OCI-LY7 (cell line): ENCODE data around the gene PLCXD1. TPM values are rescaled to one million over a fixed set of nuclear protein-coding genes. Genes with fewer than 3 reads are reported as not detected.

ENCODE experiments used
- BruUV-seq: library from RNA; stranded (reverse); fragments of 400-500 nt; replicated peaks from 2 replicates; lab custom pipeline; 2021; lab: Mats Ljungman, UMichigan
- CTCF ChIA-PET: fragments of 300-600 bp; sonication (Branson Sonifier 250); formaldehyde crosslinking; loops from one replicate; lab custom pipeline; 2022; ENCODE audit warnings: antibody characterized with exemption; ENCODE audit not compliant: unreplicated experiment; lab: Charles Lee
- POLR2A ChIA-PET: fragments of 300-600 bp; sonication (Branson Sonifier 250); formaldehyde crosslinking; loops from one replicate; lab custom pipeline; 2022; ENCODE audit warnings: antibody characterized with exemption; lab: Charles Lee
- DNase-seq: peaks from one replicate; pipeline ENCODE4 v3.0.0-alpha.2; 2015; ENCODE audit warnings: low spot score
- H2AFZ ChIP-seq: fragments of 200-600 bp; sonication (generic), shearing (Covaris generic); 2 replicates; pipeline ENCODE4 v1.6.1; 2014; ENCODE audit warnings: mild to moderate bottlenecking, antibody characterized with exemption, low read length, moderate library complexity
- H3K27ac ChIP-seq: fragments of 200-600 bp; sonication (generic); 2 replicates; pipeline ENCODE4 v1.5.1; 2014; ENCODE audit warnings: mixed run types, low read depth, mild to moderate bottlenecking, moderate library complexity, low read length, inconsistent platforms; ENCODE audit not compliant: poor library complexity, severe bottlenecking
- H3K36me3 ChIP-seq: fragments of 200-600 bp; sonication (generic); 2 replicates; pipeline ENCODE4 v1.6.1; 2014; ENCODE audit warnings: mild to moderate bottlenecking, antibody characterized with exemption, low read length, moderate library complexity, mixed read lengths; ENCODE audit not compliant: insufficient read depth
- H3K4me1 ChIP-seq: fragments of 200-600 bp; sonication (generic); 2 replicates; pipeline ENCODE4 v1.5.1; 2014; ENCODE audit warnings: mild to moderate bottlenecking, low read length; ENCODE audit not compliant: insufficient read depth, poor library complexity, severe bottlenecking
- H3K4me2 ChIP-seq: fragments of 200-600 bp; sonication (generic); 2 replicates; pipeline ENCODE4 v1.6.1; 2014; ENCODE audit warnings: mild to moderate bottlenecking, low read length
- H3K4me3 ChIP-seq: fragments of 200-600 bp; sonication (generic); 2 replicates; pipeline ENCODE4 v1.5.1; 2014; ENCODE audit warnings: mild to moderate bottlenecking, low read depth, low read length; ENCODE audit not compliant: poor library complexity, severe bottlenecking
- H3K79me2 ChIP-seq: fragments of 200-600 bp; sonication (generic); 2 replicates; pipeline ENCODE4 v1.6.1; 2016; ENCODE audit warnings: low read depth, mild to moderate bottlenecking, low read length, moderate library complexity, mixed read lengths; ENCODE audit not compliant: insufficient read depth
- H3K9me2 ChIP-seq: fragments of 200-600 bp; sonication (generic); 2 replicates; pipeline ENCODE4 v1.6.1; 2016; ENCODE audit warnings: mild to moderate bottlenecking, low read length, mixed read lengths; ENCODE audit not compliant: insufficient read depth
- H3K9me3 ChIP-seq: fragments of 200-600 bp; sonication (generic); 2 replicates; pipeline ENCODE4 v1.6.1; 2014; ENCODE audit warnings: mild to moderate bottlenecking, mixed run types, low read length, mixed read lengths
- H4K20me1 ChIP-seq: fragments of 200-600 bp; sonication (generic); 2 replicates; pipeline ENCODE4 v1.6.1; 2014; ENCODE audit warnings: mild to moderate bottlenecking, antibody characterized with exemption, low read length, moderate library complexity, mixed read lengths; ENCODE audit not compliant: insufficient read depth
- EZH2phosphoT487 ChIP-seq: fragments of 200-600 bp; sonication (generic); IDR thresholded peaks from 2 replicates; pipeline ENCODE4 v1.6.1; 2018; ENCODE audit warnings: low read depth, borderline replicate concordance, mild to moderate bottlenecking, mixed run types, antibody characterized with exemption, low read length, moderate library complexity, mixed read lengths
- intact Hi-C: fragments of 100-400 bp; cut with micrococcal nuclease; formaldehyde crosslinking; loops from one replicate; pipeline ENCODE4 v1.10.0; 2022; ENCODE audit not compliant: unreplicated experiment
- total RNA-seq, 2 experiments: library from RNA; depleted of rRNA in 1 of 2; stranded (reverse); fragments of >200 nt in 1 of 2; shearing (Covaris generic) in 1 of 2; gene quantifications; 2 replicates each; pipeline ENCODE4 v1.2.3, GENCODE V29; 2014 to 2022
- TF ChIP-seq, protein P1 (sequence below): fragments of 200-600 bp; sonication (generic); conservative IDR thresholded peaks from 2 replicates; pipeline ENCODE4 v1.5.1; 2014; ENCODE audit warnings: mild to moderate bottlenecking, antibody characterized with exemption, low read length, moderate library complexity, mixed read lengths

Gene PLCXD1
- total RNA-seq, 2 experiments from 2014 or later, result 86.0 to 133 TPM

DNA sequence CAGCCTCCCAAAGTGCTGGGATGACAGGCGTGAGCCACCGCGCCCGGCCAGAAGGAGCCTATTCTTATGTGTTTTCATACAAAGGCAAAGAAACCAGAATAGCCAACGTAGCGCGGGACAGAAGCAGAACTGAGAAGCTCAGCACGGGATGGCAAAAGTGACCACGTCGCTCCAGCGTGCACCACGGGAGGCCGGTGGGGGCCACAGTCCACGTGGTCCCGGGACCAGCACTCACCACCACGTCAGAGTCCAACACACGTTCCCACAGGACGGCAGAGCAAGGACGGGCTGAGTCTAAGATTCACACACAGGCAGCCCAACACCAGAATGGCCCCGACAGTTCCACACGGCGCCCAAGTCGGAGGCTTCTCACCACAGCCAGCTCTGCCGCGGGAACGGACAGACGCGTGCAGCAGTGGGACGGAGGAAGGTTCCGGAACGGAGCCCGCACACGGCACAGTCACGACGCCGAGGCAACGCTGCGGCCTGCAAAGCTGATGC is 56.2 kb downstream of the PLCXD1 start:
- intact Hi-C loops, result no loop called here
- Histone ChIP-seq H4K20me1 (no peaks in the 10 kb centered on the region), H2AFZ (no peak overlapping the region), H3K9me2 (no peaks in the 10 kb centered on the region), H3K4me1 (no peaks in the 10 kb centered on the region), H3K4me2 (no peak overlapping the region), H3K79me2 (no peaks in the 10 kb centered on the region), H3K9me3 (no peaks in the 10 kb centered on the region), H3K27ac (no peak overlapping the region), H3K4me3 (no peak overlapping the region), H3K36me3 (peaks cover 85% of the 10 kb centered on the region)
- ChIA-PET POLR2A (no interaction called here), CTCF (no interaction called here)
- TF ChIP-seq, protein P1, sequence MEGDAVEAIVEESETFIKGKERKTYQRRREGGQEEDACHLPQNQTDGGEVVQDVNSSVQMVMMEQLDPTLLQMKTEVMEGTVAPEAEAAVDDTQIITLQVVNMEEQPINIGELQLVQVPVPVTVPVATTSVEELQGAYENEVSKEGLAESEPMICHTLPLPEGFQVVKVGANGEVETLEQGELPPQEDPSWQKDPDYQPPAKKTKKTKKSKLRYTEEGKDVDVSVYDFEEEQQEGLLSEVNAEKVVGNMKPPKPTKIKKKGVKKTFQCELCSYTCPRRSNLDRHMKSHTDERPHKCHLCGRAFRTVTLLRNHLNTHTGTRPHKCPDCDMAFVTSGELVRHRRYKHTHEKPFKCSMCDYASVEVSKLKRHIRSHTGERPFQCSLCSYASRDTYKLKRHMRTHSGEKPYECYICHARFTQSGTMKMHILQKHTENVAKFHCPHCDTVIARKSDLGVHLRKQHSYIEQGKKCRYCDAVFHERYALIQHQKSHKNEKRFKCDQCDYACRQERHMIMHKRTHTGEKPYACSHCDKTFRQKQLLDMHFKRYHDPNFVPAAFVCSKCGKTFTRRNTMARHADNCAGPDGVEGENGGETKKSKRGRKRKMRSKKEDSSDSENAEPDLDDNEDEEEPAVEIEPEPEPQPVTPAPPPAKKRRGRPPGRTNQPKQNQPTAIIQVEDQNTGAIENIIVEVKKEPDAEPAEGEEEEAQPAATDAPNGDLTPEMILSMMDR, result no peak
- TF ChIP-seq EZH2phosphoT487, result no peak
- no peak for DNase-seq
- no TSS peak for BruUV-seq

DNA sequence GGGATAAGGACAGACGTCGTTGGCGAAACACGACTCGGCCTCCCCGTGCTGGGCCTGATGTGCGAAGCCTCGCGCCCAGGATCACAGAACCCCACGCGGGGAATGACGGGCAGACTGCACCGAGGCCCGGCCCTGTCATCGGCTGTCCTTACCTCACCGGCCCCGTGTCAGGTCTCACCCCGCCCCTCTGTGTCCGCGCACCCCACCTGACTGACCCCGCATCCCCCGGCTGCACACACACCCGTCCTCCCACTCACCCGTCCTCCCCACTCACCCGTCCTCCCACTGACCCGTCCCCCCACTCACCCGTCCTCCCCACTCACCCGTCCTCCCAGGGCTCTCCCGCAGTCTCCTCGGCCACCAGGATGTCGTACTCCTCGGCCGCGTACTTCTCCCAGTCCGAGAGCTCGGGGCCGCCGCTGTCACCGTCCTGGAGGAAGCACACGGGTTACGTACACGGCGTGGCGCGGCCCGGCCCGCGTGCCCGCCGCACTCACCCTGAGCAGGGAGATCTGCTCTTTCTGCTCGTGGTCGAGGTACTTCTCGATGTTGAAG is 57.2 kb downstream of the PLCXD1 start:
- Histone ChIP-seq H3K9me3 (no peaks in the 10 kb centered on the region), H3K36me3 (peaks cover 75% of the 10 kb centered on the region), H3K4me1 (no peaks in the 10 kb centered on the region), H3K79me2 (no peaks in the 10 kb centered on the region), H3K4me3 (no peak overlapping the region), H4K20me1 (no peaks in the 10 kb centered on the region), H3K27ac (no peak overlapping the region), H3K9me2 (no peaks in the 10 kb centered on the region), H2AFZ (no peak overlapping the region), H3K4me2 (no peak overlapping the region)
- intact Hi-C loops, result no loop called here
- CTCF ChIA-PET, result no interaction called here
- BruUV-seq, result no TSS peak
- POLR2A ChIA-PET, result no interaction called here
- TF ChIP-seq, protein P1, result no peak
- no peak for TF ChIP-seq EZH2phosphoT487
- no peak for DNase-seq

DNA sequence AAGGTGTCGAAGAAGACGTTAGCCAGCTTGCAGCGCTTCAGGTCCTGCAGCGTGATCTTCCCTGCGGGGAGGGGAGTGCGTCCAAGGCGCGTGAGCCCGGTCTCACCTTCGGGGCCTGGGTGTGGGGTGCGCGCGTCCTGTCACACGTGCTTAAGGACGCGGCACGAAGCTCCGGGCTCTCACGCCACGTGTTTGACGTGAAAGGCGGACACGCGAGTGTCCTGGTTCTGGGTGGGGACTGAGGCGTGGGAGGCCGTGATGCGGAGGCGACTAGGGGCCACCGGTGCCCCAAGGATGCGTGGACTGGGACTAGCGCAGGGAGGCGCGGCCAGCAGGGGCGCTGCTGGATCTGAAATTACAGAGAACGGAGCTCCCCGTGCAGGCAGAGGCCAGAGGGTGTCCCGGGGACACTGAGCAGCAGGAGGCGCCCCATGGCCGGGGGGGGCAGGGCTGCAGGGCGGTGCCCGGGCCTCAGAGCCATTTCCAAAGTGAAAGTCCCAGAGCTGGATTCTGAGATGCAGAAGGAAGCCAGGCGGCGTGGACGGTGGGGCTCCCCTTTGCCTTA is 57.7 kb downstream of the PLCXD1 start:
- BruUV-seq, result no TSS peak
- H3K9me2 ChIP-seq, result no peaks in the 10 kb centered on the region
- no peaks in the 10 kb centered on the region for H4K20me1 ChIP-seq
- H3K4me3 ChIP-seq, result no peak overlapping the region
- intact Hi-C loops, result no loop called here
- no peak overlapping the region for H2AFZ ChIP-seq
- CTCF ChIA-PET, result no interaction called here
- DNase-seq, result no peak
- H3K27ac ChIP-seq, result no peak overlapping the region
- H3K36me3 ChIP-seq, result peaks cover 72% of the 10 kb centered on the region
- H3K4me1 ChIP-seq, result no peaks in the 10 kb centered on the region
- H3K4me2 ChIP-seq, result no peak overlapping the region
- POLR2A ChIA-PET, result no interaction called here
- no peaks in the 10 kb centered on the region for H3K9me3 ChIP-seq
- H3K79me2 ChIP-seq, result no peaks in the 10 kb centered on the region
- TF ChIP-seq, protein P1, result 0 out of 2 replicates have a peak, but pooled peaks have one; percentile 21
- TF ChIP-seq EZH2phosphoT487, result no peak
